HT1080 (cell line): ENCODE data around the gene PLA2G6. TPM values are rescaled to one million over a fixed set of nuclear protein-coding genes. Genes with fewer than 3 reads are reported as not detected.

ENCODE experiments used
- DNase-seq: peaks from one replicate; pipeline ENCODE4 v3.0.0-alpha.2; 2015; ENCODE audit warnings: low read depth
- total RNA-seq: library from RNA; depleted of rRNA; stranded (reverse); fragments of >200 nt; shearing (Covaris generic); gene quantifications from 2 replicates; pipeline ENCODE4 v1.2.3, GENCODE V29; 2014

The PLA2G6 gene
- total RNA-seq, 1 experiment from 2014 or later: 2.9 TPM

DNA sequence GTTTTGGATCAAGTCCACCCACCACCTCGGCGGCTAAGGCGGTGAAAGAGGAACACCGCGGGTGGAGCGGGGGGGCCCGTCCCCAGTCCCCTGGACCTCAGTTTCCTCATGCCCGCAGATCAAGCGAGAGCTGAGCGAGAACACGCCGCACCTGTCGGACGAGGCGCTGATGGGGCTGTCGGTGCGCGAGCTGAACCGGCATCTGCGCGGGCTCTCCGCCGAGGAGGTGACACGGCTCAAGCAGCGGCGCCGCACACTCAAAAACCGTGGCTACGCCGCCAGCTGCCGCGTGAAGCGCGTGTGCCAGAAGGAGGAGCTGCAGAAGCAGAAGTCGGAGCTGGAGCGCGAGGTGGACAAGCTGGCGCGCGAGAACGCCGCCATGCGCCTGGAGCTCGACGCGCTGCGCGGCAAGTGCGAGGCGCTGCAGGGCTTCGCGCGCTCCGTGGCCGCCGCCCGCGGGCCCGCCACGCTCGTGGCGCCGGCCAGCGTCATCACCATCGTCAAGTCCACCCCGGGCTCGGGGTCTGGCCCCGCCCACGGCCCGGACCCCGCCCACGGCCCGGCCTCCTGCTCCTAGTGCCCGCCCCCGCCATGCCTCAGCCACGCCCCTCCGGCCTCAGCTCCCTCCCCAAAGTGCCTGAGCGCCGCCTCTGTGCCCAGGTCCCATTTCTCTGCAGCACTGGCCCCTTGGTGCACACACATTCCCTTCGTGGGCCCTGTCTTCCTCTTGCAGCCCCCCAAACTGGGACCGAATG, 32.8 kb upstream of the PLA2G6 start:
- no peak for DNase-seq

DNA sequence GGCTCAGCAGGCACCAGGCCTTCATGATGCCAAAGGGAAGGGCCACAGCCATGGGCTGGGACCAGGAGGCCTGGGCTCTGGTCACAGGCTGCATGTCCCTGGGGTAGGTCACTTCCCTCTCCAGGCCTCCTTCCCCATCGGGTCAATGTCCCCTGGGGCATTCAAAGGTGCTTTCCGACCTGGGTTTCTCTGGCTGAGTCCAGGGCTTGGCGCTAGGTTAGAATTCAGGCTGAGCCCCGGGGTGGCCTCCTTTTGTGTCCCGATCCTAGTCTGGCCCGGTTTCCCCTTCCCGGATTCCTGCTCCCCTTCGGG, 32.3 kb upstream of the PLA2G6 start:
- no peak for DNase-seq

GRCh38 chr22:38213319-38213989, 31.8 kb upstream of the PLA2G6 start:
- no peak for DNase-seq

- no peak for DNase-seq
Observed at GRCh38 chr22:38212442-38212841, 30.8 kb upstream of the PLA2G6 start.

GRCh38 chr22:38211556-38211955, 29.9 kb upstream of the PLA2G6 start:
- no peak for DNase-seq

DNA sequence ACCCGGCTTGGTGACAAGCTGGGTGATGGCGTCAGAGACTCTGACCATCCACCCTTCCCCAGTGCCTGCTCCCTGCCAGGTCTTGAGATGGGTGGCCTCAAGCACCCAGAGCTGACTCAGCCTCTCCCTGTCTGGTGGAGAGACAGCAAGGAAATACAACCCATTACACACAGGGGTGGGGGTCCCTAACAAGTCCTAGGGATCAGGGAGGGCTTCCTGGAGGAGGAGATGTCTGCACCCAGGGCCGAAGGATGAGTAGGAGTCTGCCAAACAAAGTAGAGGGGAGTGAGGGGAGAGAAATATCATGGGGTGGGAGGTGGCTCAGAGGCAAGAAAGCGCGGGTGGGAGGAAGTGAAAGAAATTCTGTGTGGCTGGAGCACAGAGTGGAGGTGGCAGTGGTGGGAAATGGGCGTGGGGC, 26.9 kb upstream of the PLA2G6 start:
- DNase-seq: no peak

- no peak for DNase-seq
Observed at GRCh38 chr22:38207898-38208432, 26.3 kb upstream of the PLA2G6 start.

DNA sequence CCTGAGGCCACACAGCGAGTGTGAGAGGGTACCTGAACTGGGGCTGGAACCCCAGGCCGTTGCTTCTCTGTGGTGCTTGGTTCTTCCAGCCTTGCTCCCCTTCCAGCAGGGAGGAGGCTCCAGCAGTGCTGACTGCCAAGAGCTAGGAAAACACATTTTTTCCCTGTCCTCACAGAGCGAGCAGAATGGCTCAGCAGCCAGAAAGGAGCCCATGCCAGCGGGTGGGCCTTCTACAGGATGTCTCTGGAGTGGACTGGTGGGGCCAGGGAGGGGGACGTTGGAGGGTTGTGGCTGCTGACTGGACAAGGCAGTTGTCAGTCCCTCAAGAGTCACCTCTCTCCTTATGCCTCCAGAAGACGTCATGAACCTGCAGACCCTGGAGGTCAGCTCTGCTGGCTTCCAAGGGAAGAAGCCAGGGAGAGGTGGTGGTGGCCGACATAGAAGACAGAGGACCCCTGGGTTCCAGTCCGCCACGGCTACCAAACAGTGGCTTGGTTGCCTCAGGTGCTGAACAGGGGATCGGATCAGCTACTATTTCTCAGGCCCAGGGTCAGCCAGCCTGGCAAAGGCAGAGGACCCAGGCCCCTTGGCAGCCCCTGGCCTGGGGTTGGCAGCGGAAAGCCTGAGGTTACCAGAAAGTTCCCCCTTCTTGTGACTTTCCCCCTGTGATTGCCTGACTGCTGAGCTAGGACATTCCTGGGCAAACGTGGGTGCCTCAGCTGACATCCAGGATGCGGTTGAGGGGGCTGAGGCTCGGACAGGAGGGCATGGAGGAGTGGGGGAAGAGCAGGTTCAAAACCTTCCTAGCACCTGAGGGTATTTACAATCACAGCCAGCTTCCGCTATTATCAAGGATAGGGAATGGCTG, 23.9 kb upstream of the PLA2G6 start:
- no peak for DNase-seq

GRCh38 chr22:38204784-38205183, 23.2 kb upstream of the PLA2G6 start:
- peak; percentile 37 for DNase-seq

- DNase-seq: peak; percentile 87
Observed at GRCh38 chr22:38203855-38204514, 22.4 kb upstream of the PLA2G6 start.

DNA sequence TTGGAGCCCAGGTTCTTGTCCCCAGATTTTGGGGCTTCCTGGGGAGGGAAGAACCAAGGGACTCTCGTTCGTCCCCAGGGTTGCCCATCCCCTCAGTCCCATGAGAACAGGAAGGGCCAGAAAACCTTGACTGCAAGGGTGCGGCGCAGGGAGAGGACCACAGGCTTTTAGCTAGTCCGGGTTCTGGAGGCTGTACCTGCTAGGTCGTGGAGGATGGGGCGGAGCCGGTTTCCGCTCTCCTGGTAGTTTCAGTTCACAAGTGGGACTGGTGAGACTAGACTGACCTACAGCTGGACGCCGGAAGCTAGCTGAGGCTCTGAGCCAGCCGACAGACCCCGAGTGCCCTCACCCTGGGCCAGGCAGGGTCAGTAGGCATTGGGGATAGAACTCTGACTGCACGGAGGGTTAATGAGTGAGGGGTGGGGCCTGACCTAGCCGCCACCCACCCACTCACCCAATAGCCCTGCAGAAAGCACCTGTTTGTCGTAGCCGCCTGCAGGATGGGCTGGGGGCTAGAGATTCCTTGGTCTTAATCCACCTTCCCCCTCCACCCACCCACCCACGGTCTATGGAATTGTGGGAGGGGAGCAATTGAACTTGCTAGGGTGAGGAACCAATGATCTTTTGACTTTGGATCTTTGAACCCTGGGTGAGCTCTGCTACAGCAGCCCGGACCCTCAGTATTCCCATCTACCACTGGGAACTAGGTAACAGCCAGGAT, 21.6 kb upstream of the PLA2G6 start:
- DNase-seq: peak; percentile 51

- peak; percentile 64 for DNase-seq
Observed at GRCh38 chr22:38202437-38203089, 20.9 kb upstream of the PLA2G6 start.

- peak; percentile 91 for DNase-seq
Observed at GRCh38 chr22:38201711-38202436, 20.2 kb upstream of the PLA2G6 start, which contains the start of gene MAFF. MAFF (plus strand) TSS chr22:38201994; CDS start chr22:38213854, 11,860 bp downstream.

GRCh38 chr22:38201371-38201710, 19.7 kb upstream of the PLA2G6 start:
- DNase-seq: no peak

- no peak for DNase-seq
Observed at GRCh38 chr22:38199826-38200559, 18.4 kb upstream of the PLA2G6 start.

DNA sequence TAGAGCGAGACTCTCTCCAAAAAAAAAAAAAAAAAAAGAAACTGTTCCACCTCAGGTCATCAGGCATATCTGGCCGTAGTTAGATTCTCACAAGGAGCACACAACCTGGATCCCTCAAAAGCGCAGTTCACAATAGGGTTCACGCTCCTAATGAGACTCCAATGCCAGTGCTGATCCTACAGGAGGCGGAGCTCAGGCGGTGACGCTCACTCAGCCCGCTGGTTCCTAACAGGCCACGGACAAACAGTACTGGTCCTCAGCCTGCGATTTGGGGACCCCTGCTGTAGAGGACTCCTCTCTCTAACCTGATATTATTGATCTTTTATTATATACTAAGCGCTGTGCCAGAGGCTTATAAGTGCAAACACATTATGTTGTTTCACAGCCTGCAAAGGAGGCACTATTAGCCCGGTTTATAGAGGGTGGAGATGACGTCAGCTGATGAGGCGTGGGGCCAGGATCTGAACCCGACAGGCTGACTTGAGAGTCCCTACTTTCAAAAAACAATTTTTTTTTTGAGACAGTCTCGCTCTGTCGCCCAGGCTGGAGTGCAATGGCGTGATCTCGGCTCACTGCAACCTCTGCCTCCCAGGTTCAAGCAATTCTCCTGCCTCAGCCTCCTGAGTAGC, 15.3 kb upstream of the PLA2G6 start:
- DNase-seq: no peak

- DNase-seq: no peak
Observed at GRCh38 chr22:38193580-38193979, 11.9 kb upstream of the PLA2G6 start.

DNA sequence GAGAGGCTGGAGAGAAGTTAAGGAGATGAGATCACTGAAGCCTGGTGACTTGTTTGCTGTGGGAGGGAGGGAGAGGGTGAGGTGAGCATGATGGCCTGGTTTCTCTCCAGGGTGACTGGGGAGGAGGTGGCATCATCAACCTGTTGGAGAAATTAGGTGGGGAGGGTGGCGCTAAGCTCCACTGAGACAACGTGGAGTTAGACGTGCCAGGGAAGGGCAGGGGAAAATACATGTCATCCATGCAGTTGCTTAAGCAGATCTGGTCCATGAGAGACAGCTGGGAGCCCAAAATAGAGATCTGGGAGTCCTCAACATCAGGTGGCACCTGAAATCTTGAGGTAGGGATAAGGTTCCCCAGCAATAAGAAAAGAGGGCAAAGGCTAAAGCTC, 10.8 kb upstream of the PLA2G6 start:
- no peak for DNase-seq
